Neutrophil (primary cell): ENCODE results near the gene SLC4A11.

Experiments
- H3K27ac ChIP-seq: fragments of 200-600 bp; sonication (generic); 2 replicates; pipeline ENCODE4 v1.5.1; 2016; ENCODE audit warnings: mild to moderate bottlenecking, moderate library complexity
- H3K27me3 ChIP-seq: fragments of 200-600 bp; sonication (generic); 2 replicates; pipeline ENCODE4 v1.6.0; 2016; ENCODE audit warnings: mild to moderate bottlenecking
- H3K36me3 ChIP-seq: fragments of 200-600 bp; sonication (generic); 2 replicates; pipeline ENCODE4 v1.5.1; 2017
- H3K4me1 ChIP-seq, 2 experiments: fragments of 200-600 bp in 1 of 2; sonication (generic) in 1 of 2; 1 replicate in 1 of 2; 2 replicates in 1 of 2; pipeline versions ENCODE4 v1.5.1 to v1.6.1; 2013 to 2016; ENCODE audit warnings: low read depth in 1 of 2, low read length in 1 of 2, mild to moderate bottlenecking in 1 of 2, moderate library complexity in 1 of 2; ENCODE audit not compliant: control insufficient read depth in 1 of 2, insufficient read depth in 1 of 2
- H3K4me3 ChIP-seq, 2 experiments: fragments of 200-600 bp in 1 of 2; sonication (generic) in 1 of 2; 1 replicate in 1 of 2; 2 replicates in 1 of 2; pipeline ENCODE4 v1.5.1; 2013 to 2016; ENCODE audit warnings: low read depth in 1 of 2, low read length in 1 of 2, mild to moderate bottlenecking in 1 of 2, moderate library complexity in 1 of 2
- H3K9me3 ChIP-seq: fragments of 200-600 bp; sonication (generic); 2 replicates; pipeline ENCODE4 v1.5.1; 2016
- CTCF ChIP-seq: fragments of 200-600 bp; sonication (generic); IDR thresholded peaks from 2 replicates; pipeline ENCODE4 v1.5.1; 2016; ENCODE audit warnings: antibody characterized with exemption

SLC4A11 gene

GRCh38 chr20:3248993-3249347, 10.0 kb upstream of the SLC4A11 start:
- no peak for TF ChIP-seq CTCF
- Histone ChIP-seq H3K4me1 (no peaks in the 10 kb centered on the region), H3K4me3 (no peak overlapping the region), H3K9me3 (no peaks in the 10 kb centered on the region), H3K36me3 (peaks cover 5% of the 10 kb centered on the region), H3K27me3 (peaks cover 68% of the 10 kb centered on the region), H3K27ac (no peak overlapping the region)

GRCh38 chr20:3248167-3248992, 9.4 kb upstream of the SLC4A11 start:
- Histone ChIP-seq H3K4me1 (no peaks in the 10 kb centered on the region), H3K27me3 (peaks cover 73% of the 10 kb centered on the region), H3K4me3 (no peak overlapping the region), H3K36me3 (peaks cover 5% of the 10 kb centered on the region), H3K27ac (no peak overlapping the region), H3K9me3 (no peaks in the 10 kb centered on the region)
- TF ChIP-seq CTCF = no peak

GRCh38 chr20:3247638-3248037, 8.6 kb upstream of the SLC4A11 start:
- Histone ChIP-seq H3K4me3 (no peak overlapping the region), H3K9me3 (no peaks in the 10 kb centered on the region), H3K27me3 (peaks cover 81% of the 10 kb centered on the region), H3K36me3 (peaks cover 5% of the 10 kb centered on the region), H3K4me1 (no peaks in the 10 kb centered on the region), H3K27ac (no peak overlapping the region)
- TF ChIP-seq CTCF = no peak

GRCh38 chr20:3246682-3247081, 7.7 kb upstream of the SLC4A11 start:
- Histone ChIP-seq H3K36me3 (no peaks in the 10 kb centered on the region), H3K27ac (no peak overlapping the region), H3K4me3 (no peak overlapping the region), H3K9me3 (no peaks in the 10 kb centered on the region), H3K27me3 (peaks cover 90% of the 10 kb centered on the region), H3K4me1 (no peaks in the 10 kb centered on the region)
- no peak for TF ChIP-seq CTCF

- H3K27me3 ChIP-seq = peaks cover 100% of the 10 kb centered on the region
- H3K4me3 ChIP-seq = no peak overlapping the region
- TF ChIP-seq CTCF = no peak
- H3K36me3 ChIP-seq = no peaks in the 10 kb centered on the region
- no peaks in the 10 kb centered on the region for H3K4me1 ChIP-seq
- no peaks in the 10 kb centered on the region for H3K9me3 ChIP-seq
- no peak overlapping the region for H3K27ac ChIP-seq
Observed at GRCh38 chr20:3245711-3246110, 6.7 kb upstream of the SLC4A11 start.
